GM19328 (cell line): ENCODE measurements around the gene CACTIN.

Experiments used
- ATAC-seq: cut with Tn5 transposase; IDR thresholded peaks from one replicate; pipeline ENCODE4 v1.9.1; 2021; ENCODE audit warnings: mild to moderate bottlenecking, moderate library complexity; ENCODE audit not compliant: unreplicated experiment

CACTIN gene

GRCh38 chr19:3664879-3665642, 38.5 kb upstream of the CACTIN start:
- ATAC-seq: no peak

GRCh38 chr19:3663838-3664237, 37.2 kb upstream of the CACTIN start:
- no peak for ATAC-seq

- ATAC-seq: no peak
These were observed 35.0 kb upstream of the CACTIN start for GRCh38 chr19:3661284-3662238.

- ATAC-seq: no peak
These were observed 34.1 kb upstream of the CACTIN start for GRCh38 chr19:3660493-3661219.

GRCh38 chr19:3659746-3660112, 33.1 kb upstream of the CACTIN start:
- no peak for ATAC-seq

- ATAC-seq: no peak
These were observed 32.5 kb upstream of the CACTIN start for GRCh38 chr19:3658870-3659745.

- no peak for ATAC-seq
These were observed 31.6 kb upstream of the CACTIN start for GRCh38 chr19:3658004-3658869.

GRCh38 chr19:3657395-3657769, 30.8 kb upstream of the CACTIN start:
- no peak for ATAC-seq

GRCh38 chr19:3656747-3657394, 30.3 kb upstream of the CACTIN start:
- ATAC-seq: no peak

- no peak for ATAC-seq
These were observed 29.6 kb upstream of the CACTIN start for GRCh38 chr19:3656073-3656746.

- ATAC-seq: no peak
These were observed 28.9 kb upstream of the CACTIN start for GRCh38 chr19:3655402-3656072.

- ATAC-seq: no peak
These were observed 27.4 kb upstream of the CACTIN start for GRCh38 chr19:3653865-3654513.

GRCh38 chr19:3653081-3653795, 26.6 kb upstream of the CACTIN start:
- ATAC-seq: no peak

- no peak for ATAC-seq
These were observed 25.8 kb upstream of the CACTIN start for GRCh38 chr19:3652422-3652821.

GRCh38 chr19:3651684-3652083, 25.1 kb upstream of the CACTIN start:
- no peak for ATAC-seq

- no peak for ATAC-seq
These were observed 23.3 kb upstream of the CACTIN start for GRCh38 chr19:3649888-3650287.
